ENCODE data around the gene ADAMTS16.

Gene ADAMTS16

DNA sequence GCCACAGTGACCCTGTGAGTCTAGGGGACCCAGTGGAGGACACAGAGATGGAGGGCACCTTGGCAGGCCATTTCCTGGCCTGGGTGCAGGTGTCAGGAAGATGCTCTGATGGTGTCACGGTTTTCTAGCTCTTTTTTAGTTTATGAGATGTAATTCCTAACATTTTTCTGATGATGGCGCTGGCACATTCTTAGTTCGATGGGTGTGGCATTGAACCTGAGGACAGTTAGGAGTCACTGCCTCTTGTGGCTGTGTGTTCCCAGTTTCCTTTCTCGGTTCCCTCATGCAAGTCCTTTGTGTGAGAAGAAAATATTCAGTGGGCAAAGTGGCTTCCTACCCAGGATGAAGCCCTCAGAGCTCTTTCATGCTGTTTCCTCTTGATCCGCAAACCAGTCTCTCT is 152.9 kb downstream of the ADAMTS16 start:
- no peak for DNase-seq

- no peak for DNase-seq
Measured at GRCh38 chr5:5294429-5294828, 154.3 kb downstream of the ADAMTS16 start.

GRCh38 chr5:5295351-5295750 is 155.2 kb downstream of the ADAMTS16 start:
- DNase-seq: no peak

DNA sequence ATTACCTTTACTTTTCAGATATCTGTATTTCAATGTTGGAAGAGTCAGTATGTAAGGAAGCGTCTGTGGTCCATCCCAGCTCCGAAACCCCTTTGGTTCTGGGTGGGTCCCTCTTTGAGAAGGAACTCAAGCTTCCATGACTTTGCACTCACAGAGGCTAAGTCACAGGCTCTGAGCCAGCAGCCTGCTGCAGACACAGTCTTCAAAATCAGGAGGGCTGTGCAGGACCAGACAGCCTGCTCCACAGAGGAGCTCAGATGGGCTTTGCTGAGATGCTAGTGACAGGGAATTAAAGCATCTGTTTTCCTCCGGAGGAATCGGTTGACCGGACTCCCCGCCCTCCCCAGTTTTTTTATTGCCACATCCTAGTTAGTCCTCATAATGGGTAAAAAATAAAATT is 155.9 kb downstream of the ADAMTS16 start:
- no peak for DNase-seq

DNA sequence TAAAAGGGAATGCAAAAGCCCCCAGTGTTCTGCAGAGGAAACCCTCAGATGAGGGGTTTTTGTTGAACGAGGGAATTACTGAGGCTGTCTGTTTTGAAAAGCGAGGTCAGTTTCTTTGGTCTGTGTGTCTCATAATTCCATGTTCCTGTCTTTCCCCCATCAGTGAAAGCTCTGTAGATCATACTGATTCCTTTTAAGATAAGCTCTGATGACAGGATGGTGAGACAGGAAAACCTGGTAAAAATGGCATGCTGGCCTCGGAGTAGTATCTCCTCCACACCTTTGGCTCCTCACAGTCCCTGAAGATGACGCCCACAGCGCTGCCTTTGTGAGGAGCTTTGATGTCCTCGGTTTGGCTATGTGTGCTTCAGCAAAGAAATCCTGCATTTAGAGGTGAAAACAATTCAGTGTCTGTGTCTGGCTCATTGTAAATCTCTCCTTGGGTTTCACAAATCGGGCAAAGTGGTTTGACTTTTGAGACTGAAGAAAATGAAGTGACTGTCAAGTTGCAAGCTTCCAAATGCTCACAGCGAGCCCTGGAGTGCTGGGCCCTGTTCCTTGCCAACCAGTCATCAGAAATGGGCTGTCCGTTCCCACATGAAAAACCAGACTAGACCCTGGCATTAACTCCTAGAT is 157.4 kb downstream of the ADAMTS16 start:
- DNase-seq: no peak

DNA sequence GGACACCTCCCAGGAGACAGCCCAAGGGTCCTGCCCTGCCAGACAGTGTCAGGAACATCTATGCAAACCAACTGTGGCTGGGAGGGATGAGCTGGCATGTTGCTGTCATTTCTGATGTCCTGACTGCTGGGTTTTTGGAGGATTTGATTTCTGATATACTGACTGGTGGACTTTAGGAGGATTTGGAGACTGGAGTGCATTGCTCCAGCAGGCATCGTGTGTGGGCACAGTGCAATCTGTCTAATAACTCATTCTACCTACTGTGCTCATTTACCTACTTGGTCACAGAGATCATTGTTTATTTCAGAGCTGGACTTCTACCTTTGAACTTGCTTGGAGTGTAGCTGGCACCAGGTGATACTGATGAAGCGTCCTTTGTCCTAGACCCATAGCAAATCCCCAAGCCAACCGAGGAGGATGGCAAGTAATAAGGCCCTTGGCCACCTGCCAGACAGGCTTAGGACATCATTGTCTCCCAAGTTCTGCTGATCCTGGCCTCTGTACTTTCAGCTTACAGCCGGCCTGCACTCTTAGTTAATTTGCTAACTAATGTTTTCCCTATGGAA is 158.0 kb downstream of the ADAMTS16 start:
- no peak for DNase-seq

DNA sequence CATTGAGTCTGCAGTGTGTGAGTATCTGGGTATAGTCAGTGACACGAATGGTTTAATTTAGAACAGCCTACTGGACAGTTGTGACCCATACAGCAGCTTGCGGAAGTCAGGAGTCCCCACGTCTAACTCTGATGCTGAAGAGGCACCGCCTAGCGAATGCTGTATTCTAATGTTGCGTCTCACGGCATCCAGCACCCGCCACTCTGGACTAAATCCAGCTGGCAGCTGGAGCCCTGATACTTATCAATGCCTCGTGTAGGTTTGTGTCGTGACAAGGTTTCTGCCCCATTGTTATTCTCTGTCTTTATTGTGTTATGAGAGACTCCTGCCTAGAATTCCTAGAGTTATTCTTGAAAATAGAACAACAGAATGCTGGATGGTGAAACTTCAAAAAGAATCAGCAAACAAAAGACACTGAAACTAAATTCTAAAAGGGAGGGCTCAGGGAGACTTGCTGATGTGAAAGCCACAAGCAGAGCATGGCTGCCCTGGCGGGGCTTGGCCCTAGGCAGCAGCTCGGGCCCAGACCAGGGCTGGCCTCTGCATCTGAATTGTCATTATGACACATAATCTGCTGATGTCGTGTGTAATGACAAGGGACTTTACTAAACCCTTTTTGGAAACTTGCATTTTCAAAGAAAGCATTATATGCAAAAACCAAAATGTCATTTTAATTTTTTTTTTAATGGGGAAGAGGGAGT is 158.9 kb downstream of the ADAMTS16 start:
- no peak for DNase-seq

- DNase-seq: no peak
Measured at GRCh38 chr5:5301176-5301575, 161.0 kb downstream of the ADAMTS16 start.

- DNase-seq: no peak
Measured at GRCh38 chr5:5302201-5302600, 162.1 kb downstream of the ADAMTS16 start.

GRCh38 chr5:5303242-5303641 is 163.1 kb downstream of the ADAMTS16 start:
- no peak for DNase-seq

- DNase-seq: no peak
Measured at GRCh38 chr5:5304361-5305020, 164.4 kb downstream of the ADAMTS16 start.

GRCh38 chr5:5306696-5307095 is 166.6 kb downstream of the ADAMTS16 start:
- no peak for DNase-seq

DNA sequence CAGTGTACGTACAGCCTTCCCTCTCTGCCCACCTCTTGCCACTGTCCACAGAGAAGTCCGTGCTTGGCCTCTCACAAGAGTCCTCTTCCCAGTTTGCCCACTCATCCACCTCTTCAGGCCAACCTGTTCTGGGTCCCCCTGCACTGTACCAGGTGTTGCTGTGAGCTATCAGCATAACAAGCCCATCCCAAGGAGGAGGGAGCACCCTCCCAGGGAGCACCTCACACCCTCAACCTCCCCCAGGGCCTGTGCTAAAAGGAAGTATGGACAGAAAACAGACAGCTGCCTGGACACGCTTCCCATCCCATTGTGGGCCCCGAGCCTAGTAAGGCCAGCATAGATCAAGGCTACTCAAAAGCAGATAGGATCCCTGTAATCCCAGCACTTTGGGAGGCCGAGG is 168.2 kb downstream of the ADAMTS16 start:
- DNase-seq: no peak

DNA sequence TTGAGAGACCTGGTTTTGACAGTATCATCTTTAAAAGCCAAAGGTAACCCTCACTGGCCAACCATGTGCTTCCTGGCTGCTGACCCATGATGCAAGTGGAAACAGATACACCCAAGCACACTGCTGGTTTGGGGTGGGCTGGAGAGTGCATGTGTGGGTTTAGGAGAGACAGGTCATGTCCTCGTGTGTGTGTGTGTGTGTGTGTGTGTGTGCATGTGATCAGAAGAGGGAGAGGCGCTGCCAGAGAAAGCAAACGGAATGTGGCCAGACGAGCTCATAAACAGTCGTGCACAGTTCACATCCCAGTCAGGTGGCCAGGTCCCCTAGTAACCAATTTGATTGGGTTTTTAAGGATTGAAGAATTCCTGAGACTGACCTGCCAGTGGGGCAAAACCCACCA is 169.5 kb downstream of the ADAMTS16 start:
- DNase-seq: no peak

DNA sequence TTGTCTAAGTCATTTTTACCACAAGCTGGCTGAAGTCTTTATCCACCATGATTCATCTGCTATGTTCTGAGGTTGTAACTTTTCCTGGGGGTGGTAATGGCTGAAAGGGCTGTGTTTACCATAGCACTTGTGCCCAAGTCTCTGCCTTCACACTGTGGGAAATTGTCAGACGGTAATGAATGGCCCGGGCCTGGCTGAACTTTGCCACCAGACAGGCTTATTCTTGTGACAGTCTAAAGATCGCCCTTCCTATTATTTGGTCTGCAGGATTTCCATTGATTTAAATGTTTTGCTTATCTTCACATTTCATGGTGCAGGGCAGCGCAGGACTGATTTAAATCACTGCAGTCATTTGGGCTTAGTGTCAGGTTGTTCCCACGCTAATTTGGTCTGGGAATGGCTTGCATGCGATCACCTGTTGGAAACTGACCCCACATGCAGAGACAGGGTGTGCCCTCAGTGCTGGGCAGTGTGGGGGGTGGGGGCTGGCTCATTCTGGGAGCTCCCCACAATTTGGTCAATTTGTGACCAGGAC is 173.0 kb downstream of the ADAMTS16 start:
- DNase-seq: no peak

- DNase-seq: no peak
Measured at GRCh38 chr5:5314166-5314565, 174.0 kb downstream of the ADAMTS16 start.

DNA sequence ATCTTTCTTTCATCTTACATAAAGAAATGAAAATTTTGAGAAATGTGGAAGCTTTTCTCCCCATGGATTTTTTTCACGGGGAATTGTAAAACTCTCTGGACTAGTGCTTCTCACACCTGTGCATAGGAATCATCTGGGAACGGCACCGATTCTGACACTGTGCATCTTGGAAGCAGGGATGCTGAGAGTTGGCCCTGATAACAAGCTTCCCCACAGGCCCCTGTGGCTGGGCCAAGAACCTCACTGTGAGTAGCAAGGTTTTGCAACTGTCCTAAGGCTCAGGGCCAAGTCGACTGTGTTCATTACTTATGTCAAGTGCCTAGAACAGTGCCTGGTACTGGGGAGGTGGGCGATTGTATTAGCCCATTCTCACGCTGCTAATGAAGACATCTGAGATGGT is 174.5 kb downstream of the ADAMTS16 start:
- no peak for DNase-seq

- no peak for DNase-seq
Measured at GRCh38 chr5:5315068-5315980, 175.2 kb downstream of the ADAMTS16 start.

- no peak for DNase-seq
Measured at GRCh38 chr5:5316334-5316733, 176.2 kb downstream of the ADAMTS16 start.

GRCh38 chr5:5317976-5318375 is 177.8 kb downstream of the ADAMTS16 start:
- DNase-seq: no peak

GRCh38 chr5:5318426-5319190 is 178.5 kb downstream of the ADAMTS16 start:
- no peak for DNase-seq

Data from KG1 (cell line).